IPS DF 4.7 (cell line): ENCODE measurements around the gene C2CD2.
"Not testable (repeated sequence)": the region's sequence is repeated elsewhere in the genome, so short reads cannot be mapped to it uniquely, and the experiment has no call there.

Experiments
- DNase-seq: peaks from one replicate; pipeline ENCODE4 v3.0.0-alpha.2; 2013; ENCODE audit warnings: low spot score; ENCODE audit errors: extremely low read depth

The C2CD2 gene

DNA sequence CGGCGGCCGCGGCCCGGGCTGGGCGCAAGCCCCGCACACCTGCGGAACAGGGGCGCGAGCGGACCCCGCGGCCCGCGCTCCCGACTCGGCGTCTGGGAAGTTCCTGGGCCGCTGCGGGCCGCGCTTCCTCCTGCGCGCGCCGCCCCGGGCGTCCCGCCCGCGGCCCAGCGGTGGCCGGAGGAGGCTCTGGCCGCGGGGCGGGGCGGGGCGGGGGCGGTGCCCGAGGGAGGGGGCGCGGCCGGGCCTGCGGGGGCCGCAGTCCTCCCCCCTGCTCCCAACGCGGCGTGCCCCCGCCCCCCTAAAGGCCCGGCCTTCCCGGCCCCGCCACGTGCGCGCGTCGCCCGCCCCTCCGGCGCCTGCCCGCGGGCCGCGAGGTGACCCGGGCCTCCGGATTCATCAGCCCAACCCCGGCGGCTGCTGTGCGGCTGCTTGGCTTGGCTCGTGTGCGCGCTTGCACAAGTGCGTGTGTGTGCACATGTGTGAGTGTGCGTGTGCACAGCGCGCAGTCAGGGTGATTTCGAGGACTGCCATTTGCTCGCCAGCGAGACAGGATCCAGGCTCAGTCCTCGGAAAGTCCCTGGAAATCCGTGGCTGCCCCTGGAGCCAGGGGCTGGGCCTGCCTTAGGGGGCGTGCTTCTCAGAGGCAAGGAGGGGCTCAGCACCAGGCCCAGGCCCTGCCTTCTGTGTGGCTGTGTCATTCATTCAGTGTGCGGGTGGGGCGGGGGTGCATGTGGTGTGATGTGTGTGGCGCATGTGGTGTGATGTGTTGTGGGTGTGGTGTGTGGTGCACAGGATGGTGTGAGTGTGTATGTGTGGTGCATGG is at the start of gene C2CD2:
C2CD2 (minus strand) TSS at position 188 of the 823 bp plus-strand sequence. CDS start 370 bp downstream, outside the sequence.
- DNase-seq: no peak

DNA sequence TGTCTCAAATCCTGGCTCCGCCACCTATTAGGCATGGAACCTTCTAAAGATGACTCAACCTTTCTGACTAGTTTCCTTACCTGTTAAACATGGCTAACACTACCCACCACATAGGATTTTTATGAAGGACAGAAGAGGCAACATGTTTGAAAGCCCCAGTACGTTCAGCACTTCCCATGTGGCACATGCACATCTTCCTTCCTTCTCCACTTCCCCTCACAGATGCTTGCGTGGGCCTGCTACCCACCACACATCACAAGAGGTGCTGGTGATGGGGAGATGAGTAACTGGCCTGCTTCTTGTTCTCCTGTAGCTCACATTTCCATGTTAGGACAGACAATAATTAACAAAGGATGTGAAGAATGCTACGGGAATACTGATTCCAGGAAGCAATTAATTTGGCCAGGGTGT is 49.2 kb upstream of the C2CD2 start:
- no peak for DNase-seq

DNA sequence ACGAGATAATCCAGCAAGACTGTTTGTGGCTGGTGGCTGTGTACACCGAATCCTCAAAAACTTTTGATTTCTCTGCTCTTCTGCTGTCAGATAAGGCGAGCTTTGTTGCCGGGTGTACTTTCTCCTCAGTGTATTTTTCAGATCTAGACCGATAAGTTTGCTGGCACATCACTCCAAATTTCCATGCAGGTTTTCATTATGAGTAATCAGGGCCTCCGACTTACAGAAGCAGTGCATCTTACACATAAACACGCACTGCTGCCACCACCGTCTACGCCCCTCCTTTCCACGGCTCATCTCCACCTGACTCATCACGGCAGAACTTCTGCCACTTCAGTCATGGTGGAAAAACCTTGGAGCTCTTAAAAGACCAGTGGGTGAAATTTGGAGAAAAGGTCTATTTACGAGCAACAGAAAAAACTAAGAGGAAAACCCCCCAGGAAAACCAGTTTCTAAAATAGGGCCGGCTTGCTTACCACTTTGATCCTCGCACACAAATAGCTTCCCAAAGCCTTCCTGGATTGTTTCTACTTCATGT is 48.7 kb upstream of the C2CD2 start:
- no peak for DNase-seq

DNA sequence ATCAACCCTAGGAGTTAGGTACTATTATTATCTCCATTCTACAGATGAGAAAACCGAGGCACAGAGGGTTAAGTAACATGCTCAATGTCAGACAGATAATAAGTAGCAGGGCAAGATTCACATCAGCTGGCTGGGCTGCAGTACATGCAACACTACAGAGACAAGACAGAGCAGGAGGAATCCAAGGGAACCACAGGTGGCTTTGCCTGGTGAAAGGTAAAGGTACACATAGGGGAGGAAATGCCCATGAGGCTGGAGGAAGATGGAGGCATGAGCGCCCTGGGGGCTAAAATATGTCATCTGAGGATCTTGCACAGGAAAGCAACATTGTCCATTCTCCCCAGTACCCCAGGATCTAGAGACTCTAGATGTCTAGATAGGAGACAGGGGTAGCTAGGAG is 48.0 kb upstream of the C2CD2 start:
- no peak for DNase-seq

DNA sequence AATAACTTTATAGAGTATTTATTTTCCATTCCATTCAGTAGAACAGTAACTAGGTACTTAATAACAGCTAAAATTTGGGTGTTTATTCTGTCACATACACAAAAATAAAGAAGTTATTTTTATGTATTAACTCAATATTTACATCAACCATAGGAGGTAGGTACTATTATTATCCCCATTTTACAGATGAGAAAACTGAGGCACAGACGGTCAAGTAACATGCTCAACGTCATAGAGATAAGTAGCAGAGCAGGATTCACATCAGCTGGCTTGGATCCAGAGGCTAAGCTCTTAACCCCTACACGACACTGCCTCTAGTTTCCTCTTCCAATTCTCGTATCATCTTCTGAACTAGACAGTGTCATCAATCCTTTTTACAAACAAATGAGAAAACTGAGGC is 47.1 kb upstream of the C2CD2 start:
- DNase-seq: no peak

DNA sequence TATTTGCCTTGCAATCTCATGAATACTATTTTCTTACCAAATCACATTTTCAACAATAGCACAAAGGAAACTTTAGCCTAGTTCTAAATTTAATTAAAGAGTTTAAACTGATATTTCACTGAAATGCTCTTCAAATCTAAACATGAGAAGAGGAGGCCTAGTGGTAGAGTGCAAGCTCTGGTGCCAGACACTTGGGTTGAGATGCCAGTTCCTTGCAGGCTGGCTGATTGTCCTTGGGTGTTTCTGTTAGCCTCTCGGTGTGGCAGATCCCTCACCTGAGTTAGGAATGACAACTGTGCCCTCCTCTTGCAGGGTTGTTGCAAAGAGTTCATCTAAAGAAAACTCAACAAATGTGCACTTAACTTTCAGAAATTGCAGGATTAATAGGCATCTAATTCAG is 43.8 kb upstream of the C2CD2 start:
- no peak for DNase-seq

DNA sequence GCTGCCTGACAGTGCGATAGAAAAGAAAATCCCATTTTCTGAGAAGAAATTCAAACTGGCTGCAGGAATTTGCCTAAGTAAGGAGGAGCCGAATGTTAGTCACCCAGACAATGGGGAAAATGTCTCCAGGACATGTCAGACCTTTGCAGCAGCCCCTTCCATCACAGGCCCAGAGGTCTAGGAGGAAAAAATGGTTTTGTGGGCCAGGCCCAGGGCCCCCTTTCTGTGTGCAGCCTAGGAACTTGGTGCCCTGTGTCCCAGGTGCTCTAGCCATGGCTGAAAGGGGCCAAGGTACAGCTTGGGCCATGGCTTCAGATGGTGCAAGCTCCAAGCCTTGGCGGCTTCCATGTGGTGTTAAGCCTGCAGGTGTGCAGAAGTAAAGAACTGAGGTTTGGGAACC is 41.8 kb upstream of the C2CD2 start:
- no peak for DNase-seq

DNA sequence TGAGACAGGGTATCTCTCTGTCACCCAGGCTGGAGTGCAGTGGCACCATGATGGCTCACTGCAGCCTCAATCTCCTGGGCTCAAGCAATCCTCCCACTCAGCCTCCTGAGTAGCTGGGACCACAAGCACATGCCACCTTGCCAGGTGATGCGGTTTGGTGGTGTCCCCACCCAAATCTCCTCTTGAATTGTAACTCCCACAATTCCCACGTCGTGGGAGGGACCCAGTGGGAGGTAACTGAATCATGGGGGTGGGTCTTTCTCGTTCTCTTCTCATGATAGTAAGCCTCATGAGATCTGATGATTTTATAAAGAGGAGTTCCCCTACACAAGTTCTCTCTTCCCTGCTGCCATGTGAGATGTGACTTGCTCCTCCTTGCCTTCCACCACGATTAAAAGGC is 40.8 kb upstream of the C2CD2 start:
- not testable (repeated sequence) for DNase-seq

DNA sequence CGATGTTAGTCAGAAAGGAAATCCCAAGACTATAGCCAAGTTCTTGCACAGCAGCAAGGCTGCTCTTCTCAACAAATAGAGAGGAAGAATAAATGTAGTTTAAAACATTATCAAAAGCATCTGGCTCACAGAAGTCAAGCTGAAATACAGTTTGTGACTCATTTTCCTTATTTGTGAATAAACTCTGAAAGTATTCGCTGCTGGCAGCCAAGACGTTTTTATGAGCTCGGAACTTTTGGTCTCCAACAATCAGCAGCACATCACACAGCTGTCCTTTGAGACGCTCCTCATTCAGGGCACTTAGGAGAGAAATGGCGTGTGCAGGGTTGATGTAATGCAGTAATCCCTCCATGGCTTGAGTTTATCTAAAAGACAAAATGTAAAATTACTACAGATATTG is 39.9 kb upstream of the C2CD2 start:
- DNase-seq: no peak

DNA sequence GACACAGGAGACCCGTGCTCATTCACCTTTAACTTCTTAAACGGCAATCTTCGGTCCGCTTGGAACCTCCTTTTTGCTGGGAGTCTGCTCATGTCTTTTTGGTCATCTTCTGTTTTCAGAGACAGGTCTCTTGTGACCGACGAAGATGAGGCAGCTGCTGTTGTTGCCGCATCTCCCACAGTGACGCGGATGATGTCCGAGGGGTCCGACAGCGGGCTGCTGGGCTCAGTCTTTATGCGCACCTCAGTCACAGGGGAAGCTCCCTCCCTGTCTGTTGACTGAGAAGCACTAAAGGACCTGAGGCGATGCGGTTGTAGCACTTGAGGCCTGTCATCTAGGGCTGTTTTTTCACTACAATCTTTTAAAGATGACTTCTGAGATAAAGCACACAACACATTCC is 38.8 kb upstream of the C2CD2 start:
- DNase-seq: no peak

DNA sequence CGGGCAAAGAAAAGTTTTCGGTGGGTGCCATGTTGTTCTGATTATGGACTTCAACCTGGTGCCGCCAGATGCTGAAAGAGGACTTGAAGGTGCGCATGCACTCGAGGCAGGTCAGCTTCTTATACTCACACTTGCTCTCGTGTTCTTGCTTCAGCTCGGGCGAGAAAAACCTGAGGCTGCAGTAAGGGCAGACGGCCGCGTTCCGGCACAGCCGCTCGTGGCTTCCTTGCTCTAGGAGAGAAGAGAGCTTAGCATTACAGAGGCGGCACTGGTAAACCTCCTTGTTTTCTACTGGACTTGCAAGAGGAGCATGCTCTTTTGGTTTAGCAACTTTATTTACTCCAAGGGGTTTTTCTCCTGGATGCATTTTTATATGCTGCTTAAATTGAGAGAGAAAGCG is 37.8 kb upstream of the C2CD2 start:
- no peak for DNase-seq

DNA sequence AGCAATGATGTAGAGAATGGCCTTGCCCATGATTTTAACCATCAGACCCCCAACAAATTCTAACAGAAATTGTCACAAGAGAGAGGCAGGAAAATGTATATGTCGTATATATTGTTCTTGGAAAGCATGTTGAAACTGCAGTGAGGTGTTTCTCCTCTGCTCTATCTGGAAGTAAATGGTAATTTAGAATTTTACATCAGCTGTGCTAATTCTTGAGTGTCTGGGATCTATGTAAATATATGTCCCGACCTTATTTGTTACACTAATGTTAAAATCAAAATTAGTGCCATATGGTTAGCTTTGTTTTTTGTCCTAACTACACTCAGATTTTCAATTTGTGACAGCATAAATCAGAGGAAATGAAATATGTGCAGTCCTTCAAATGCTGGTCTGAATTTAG is 35.9 kb upstream of the C2CD2 start:
- no peak for DNase-seq

DNA sequence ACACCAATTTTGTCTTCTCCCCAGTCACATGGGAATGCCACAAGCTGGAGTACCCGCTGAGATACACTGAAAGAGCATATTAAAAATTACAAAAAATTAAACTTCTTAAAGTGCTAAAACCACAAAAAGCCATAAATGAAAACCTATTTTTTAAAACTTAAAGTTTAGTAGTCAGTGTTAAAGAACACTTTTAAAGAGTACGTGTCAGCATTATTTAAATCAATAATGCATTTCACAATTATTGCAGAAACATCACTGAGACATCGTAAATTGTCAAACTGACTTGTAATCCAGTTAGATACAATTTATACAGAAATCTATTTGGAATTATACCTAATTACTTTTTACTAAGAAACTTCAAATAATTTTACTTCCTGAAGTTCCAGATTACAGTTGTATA is 33.5 kb upstream of the C2CD2 start:
- no peak for DNase-seq

DNA sequence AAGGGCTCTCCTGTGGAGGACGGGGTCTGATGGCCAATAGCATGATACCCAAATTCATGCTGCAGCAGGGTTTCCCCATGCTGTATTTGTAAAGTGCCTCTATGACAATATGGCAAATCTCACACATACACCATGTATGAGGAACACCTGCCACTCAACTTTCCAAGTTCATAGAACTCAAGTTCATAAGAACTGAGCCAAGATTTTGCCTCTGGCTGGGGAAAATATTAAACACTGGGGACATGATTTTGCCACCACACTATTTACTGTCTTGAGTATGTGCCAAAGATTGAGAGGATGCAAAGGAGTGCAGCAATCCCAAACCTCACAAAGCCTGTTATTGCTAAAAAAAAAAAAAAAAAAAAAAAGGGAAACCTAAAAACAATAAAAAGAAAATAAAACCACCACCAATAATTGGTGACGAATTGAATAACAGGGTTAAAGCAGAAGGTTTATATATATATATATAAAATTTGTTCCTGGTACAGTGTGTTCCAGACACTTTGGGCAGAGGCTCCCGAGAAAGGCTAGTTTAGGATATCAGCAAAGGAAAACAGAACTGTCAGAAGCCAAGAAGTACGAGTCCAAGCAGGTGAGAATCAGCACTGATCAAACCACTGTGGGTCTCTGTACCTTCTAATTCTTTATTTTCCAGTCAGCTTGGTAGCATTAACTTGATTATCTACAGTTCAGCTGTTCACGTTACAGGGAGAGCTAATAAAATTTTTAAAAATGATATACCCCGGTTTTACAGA is 32.0 kb upstream of the C2CD2 start:
- no peak for DNase-seq

DNA sequence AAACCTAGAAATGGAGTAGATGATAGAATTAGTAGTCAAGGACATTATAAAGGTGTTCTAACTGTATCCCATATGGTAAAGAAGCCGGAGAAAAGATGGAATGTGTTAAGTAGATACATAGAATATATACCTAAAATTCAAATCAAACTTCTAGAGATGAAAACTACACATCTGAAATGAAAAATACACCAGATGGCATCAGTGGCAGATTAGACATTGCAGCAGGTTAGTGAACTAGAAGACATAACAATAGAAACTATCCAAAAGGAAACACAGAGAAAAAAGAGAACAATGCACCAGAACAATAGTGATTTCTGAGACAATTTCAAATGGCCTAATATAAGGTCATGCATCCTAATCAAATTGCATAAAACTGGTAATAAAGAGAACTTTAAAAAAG is 29.4 kb upstream of the C2CD2 start:
- DNase-seq: no peak

DNA sequence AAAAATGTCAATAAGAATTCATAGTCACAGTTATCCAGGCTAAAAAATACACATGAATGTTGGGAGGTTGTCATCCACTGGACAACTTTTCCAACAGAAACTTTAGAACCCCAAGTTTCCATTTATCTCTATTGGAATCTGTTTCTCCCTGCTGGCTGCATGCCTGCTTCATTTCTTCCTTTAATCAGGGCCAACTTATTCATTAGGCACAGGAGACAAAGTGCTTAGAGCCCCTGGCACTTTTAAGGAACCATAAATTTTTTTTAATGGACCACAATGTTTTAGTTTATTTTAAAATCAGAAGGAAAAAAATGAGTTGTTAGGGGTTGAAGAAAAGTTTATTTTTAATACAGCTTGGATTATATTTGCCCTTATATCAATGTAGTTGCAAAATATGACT is 26.7 kb upstream of the C2CD2 start:
- DNase-seq: no peak

DNA sequence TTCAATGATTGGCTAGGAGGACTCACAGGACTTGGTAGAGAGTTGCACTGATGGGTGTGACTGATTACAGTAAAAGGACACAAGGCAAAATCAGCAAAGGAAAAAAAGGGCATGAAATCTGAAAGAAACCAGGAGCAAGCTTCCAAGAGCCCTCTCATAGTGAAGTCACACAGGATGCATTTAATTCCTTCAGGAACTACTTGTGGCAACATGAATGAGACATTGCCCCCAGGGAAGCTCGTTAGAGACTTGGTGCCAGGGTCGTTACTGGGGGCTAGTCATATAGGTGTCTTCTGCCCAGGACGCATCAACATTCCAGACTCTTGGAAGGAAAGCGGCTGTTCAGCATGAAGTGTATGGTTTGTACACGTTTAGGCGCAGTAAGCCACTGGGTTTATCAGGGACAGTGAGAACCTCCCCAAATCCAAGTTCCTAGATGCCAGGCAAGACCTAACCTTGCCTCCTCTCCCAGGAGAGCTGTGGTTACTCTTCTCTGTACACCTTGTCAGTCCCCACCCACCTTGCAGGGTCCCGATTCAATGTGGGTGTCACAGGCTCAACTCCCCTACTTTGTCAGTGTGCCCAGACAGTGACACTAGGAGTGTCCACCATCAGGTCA is 26.0 kb upstream of the C2CD2 start:
- DNase-seq: no peak

DNA sequence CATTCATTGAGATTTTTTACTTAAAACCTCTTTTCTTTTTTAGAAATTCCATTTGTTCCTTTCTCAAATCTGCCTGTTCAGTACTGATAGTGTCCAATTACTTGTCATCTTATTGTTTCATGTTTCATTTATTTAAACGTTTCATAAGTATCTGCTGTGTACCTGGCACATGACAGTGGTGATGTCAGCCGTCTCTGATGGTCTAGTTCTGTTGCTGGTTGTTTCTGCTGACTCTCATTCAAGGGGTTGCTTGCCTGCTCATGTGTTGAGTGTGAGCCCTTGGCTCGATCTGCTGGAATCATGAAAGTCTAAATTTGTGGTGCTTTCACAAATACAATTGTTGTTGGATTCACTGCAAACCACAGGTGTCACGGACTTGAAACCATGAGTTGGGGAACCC is 25.5 kb upstream of the C2CD2 start:
- DNase-seq: no peak

DNA sequence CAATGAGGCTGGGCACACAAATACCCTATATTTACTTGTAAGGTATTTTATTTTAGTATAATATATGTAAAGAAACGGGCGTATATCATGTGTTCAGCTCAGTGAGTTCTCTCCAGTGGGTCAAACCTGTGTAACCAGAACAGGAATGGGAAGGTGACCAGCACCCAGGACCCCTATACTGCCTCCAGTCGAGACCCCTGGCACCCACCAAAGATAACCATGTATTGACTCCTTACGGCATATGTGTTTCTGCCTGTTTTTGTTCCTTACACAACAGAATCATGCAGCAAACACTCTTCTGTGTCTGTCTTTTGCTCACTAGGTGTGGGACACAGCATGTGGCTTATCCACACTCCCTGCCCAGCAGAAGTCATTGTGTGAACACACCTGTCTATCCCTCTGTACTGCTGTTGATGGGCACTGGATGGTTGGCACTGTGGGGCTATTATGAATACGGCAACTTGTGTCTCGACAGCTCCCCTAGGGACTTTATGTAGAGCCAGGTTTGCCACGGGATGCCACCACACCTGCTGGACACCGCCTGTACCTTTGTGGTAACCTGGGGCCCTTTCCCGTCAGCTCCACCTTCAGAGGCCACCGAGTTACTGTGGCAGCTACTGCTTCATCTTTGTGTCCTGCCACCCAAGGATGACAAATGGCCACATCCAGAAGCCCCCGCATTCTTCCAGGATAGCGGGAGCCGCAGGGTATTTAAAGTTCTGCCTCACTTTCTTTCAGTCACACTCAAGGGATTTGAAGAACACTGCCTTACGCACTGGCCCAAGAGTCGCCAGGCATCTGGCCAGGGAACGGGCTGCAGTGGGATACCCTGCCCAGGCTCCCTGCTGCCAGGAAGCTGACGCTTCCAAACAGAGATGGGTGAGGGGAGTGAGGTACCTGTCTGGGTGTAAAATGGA is 23.5 kb upstream of the C2CD2 start:
- no peak for DNase-seq

DNA sequence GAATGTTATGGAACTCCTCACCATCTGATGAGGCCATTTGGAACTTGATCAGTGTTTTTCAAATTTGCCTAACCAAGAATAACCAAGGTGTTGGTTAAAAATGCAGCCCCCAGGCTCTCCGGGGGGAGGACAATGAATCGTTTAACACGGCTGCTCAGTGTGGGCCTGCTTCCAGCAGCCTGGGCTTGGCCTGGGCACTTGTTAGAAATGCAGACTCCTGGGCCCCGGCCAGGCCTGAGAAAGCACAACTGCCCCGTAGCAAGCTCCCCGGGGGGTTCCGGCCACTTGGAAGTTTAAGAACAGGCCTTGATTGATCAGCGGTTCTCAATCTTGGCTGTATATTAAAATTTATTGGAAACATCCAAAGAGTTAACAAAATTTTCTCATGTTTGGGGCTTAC is 22.8 kb upstream of the C2CD2 start:
- DNase-seq: no peak
